Keratinocyte (primary cell): ENCODE results near the gene BET1.

Source experiments
- EZH2 ChIP-seq: IDR thresholded peaks from one replicate; pipeline ENCODE4 v1.6.1; 2012; ENCODE audit warnings: inconsistent platforms, mild to moderate bottlenecking, low read length, moderate library complexity
- TF ChIP-seq, protein P1 (sequence below), 3 experiments: IDR thresholded peaks in 1 of 3; conservative IDR thresholded peaks in 1 of 3; optimal IDR thresholded peaks in 1 of 3; 2 replicates in 2 of 3; 3 replicates in 1 of 3; pipeline versions ENCODE3 to v1.5.1; 2011; ENCODE audit warnings: low read length in 3 of 3, mild to moderate bottlenecking in 3 of 3, moderate library complexity in 2 of 3, control low read depth in 1 of 3, inconsistent platforms in 1 of 3; ENCODE audit not compliant: insufficient read depth in 2 of 3; ENCODE audit errors: extremely low read depth in 1 of 3

GRCh38 chr7:94028768-94029167 lies 24.6 kb upstream of the BET1 start:
- TF ChIP-seq, protein P1, sequence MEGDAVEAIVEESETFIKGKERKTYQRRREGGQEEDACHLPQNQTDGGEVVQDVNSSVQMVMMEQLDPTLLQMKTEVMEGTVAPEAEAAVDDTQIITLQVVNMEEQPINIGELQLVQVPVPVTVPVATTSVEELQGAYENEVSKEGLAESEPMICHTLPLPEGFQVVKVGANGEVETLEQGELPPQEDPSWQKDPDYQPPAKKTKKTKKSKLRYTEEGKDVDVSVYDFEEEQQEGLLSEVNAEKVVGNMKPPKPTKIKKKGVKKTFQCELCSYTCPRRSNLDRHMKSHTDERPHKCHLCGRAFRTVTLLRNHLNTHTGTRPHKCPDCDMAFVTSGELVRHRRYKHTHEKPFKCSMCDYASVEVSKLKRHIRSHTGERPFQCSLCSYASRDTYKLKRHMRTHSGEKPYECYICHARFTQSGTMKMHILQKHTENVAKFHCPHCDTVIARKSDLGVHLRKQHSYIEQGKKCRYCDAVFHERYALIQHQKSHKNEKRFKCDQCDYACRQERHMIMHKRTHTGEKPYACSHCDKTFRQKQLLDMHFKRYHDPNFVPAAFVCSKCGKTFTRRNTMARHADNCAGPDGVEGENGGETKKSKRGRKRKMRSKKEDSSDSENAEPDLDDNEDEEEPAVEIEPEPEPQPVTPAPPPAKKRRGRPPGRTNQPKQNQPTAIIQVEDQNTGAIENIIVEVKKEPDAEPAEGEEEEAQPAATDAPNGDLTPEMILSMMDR (optimal IDR thresholded peaks at IDR 0.05 in 1 of 3, IDR thresholded peaks at IDR 0.05 in 1 of 3, conservative IDR thresholded peaks at IDR 0.05 in 1 of 3; ENCODE audit: extremely low read depth in 1 of 3, insufficient read depth in 2 of 3, low read length in 3 of 3): no peak
- no peak for TF ChIP-seq EZH2
